Kidney (tissue), 14 donors: ENCODE results near the gene KRT77. TPM values are rescaled to one million over a fixed set of nuclear protein-coding genes. Genes with fewer than 3 reads are reported as not detected.

ENCODE experiments used
- DNase-seq, 5 donors: peaks; one replicate each; pipeline ENCODE4 v3.0.0-alpha.2; 2013 to 2020
- FAIRE-seq: peaks from 2 replicates; lab custom pipeline; 2012; peaks lifted over from hg19 to GRCh38; lab: Jason Lieb, UNC
- H3K27ac ChIP-seq, 2 donors: one replicate each; pipeline ENCODE4 v1.7.0; 2013; ENCODE audit warnings: low read depth in 2 of 2, low read length in 2 of 2, inconsistent platforms in 1 of 2
- H3K27me3 ChIP-seq: one replicate; pipeline ENCODE4 v1.7.1; 2013; ENCODE audit warnings: low read length, inconsistent platforms; ENCODE audit not compliant: control insufficient read depth, insufficient read depth
- H3K36me3 ChIP-seq, 3 donors: one replicate each; pipeline versions ENCODE4 v1.7.0 to v1.7.1; 2013; ENCODE audit warnings: low read length in 3 of 3, control low read depth in 1 of 3, inconsistent platforms in 1 of 3; ENCODE audit not compliant: insufficient read depth in 3 of 3, control insufficient read depth in 2 of 3
- H3K4me1 ChIP-seq, 3 donors: one replicate each; pipeline versions ENCODE4 v1.7.0 to v1.7.1; 2013; ENCODE audit warnings: low read length in 3 of 3, inconsistent platforms in 1 of 3, low read depth in 1 of 3; ENCODE audit not compliant: control insufficient read depth in 2 of 3, insufficient read depth in 2 of 3
- H3K4me3 ChIP-seq, 3 donors: one replicate each; pipeline versions ENCODE4 v1.7.0 to v1.8.1; 2013; ENCODE audit warnings: low read length in 3 of 3, control low read depth in 1 of 3, inconsistent platforms in 1 of 3
- H3K9ac ChIP-seq, 3 donors: one replicate each; pipeline versions ENCODE4 v1.7.0 to v1.7.1; 2013; ENCODE audit warnings: low read length in 3 of 3, control low read depth in 1 of 3, inconsistent platforms in 1 of 3
- H3K9me3 ChIP-seq, 3 donors: one replicate each; pipeline versions ENCODE4 v1.7.0 to v1.7.1; 2013; ENCODE audit warnings: low read length in 3 of 3, control low read depth in 1 of 3, inconsistent platforms in 1 of 3; ENCODE audit not compliant: control insufficient read depth in 2 of 3, insufficient read depth in 1 of 3
- intact Hi-C: fragments of 100-400 bp; cut with DNase I; formaldehyde crosslinking; loops from one replicate; pipeline ENCODE4 v1.11.1; 2022
- polyA plus RNA-seq: library from polyadenylated mRNA; stranded (reverse); fragments of 350-450 nt; fragmentation: Illumina TruSeq; extraction: RNeasy Lipid Tissue Mini Kit (QIAGEN cat#74804); gene quantifications from one replicate; pipeline ENCODE4 v1.2.3, GENCODE V29; 2014; ENCODE audit warnings: low read depth, low replicate concordance; ENCODE audit not compliant: insufficient read depth
- total RNA-seq: library from RNA; stranded (reverse); fragmentation: NEBNext Ultra II Directional; extraction: Animal tissue kit (Norgen Biotek cat#: 25700); gene quantifications from one replicate; pipeline ENCODE4 v1.2.1, GENCODE V29; 2021
- TF ChIP-seq, protein P1 (sequence below): IDR thresholded peaks from 3 replicates; pipeline ENCODE4 v1.5.1; 2012; ENCODE audit warnings: mild to moderate bottlenecking, moderate library complexity, borderline replicate concordance; ENCODE audit not compliant: insufficient read depth; ENCODE audit errors: extremely low read depth
- donor health status: control.
- donor health status: control.
- donor health status: control.
- donor health status: control.
- donor health status: control.
- donor health status: DM: yes; HTN: yes; CAD: no.
- donor health status: Normal renal cell carcinoma (clear cell type).

Gene KRT77
- total and polyA plus RNA-seq, 2 donors from 2014 or later, result not detected

DNA sequence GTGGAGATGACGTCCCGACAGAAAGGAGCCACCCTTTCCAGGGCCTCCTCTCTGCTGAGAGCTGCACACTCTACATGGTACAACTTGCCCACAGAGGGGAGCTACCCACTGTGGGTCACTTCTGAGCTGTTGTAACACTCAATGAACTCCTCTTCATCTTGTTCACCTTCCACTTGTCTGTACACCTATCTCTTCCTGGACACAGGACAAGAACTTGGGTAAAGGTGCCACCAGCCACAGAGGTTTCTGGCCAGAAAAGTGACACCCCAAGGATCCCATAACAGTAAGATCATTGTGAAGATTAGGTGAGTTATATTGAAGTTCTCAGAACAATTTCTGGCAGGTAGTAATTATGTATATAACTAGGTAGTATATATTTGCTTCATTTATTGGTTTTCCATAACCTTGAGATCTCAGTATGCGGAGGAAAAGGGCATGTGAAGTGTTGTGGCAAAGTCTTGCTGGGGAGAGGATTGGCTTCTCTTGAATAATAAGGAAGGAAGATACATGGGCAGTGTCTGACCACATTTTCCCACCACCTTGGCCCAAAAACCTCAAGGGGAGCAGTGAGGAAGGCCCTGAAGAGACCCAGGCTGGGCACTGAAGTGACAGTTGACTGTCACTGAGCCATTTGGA is 39.6 kb upstream of the KRT77 start:
- Histone ChIP-seq H3K36me3 (no peaks in the 10 kb centered on the region), H3K27me3 (no peaks in the 10 kb centered on the region), H3K9ac (no peak overlapping the region), H3K4me1 (no peaks in the 10 kb centered on the region), H3K9me3 (no peaks in the 10 kb centered on the region), H3K27ac (no peak overlapping the region), H3K4me3 (no peak overlapping the region)
- DNase-seq (no peak), FAIRE-seq (no peak)
- TF ChIP-seq, protein P1, sequence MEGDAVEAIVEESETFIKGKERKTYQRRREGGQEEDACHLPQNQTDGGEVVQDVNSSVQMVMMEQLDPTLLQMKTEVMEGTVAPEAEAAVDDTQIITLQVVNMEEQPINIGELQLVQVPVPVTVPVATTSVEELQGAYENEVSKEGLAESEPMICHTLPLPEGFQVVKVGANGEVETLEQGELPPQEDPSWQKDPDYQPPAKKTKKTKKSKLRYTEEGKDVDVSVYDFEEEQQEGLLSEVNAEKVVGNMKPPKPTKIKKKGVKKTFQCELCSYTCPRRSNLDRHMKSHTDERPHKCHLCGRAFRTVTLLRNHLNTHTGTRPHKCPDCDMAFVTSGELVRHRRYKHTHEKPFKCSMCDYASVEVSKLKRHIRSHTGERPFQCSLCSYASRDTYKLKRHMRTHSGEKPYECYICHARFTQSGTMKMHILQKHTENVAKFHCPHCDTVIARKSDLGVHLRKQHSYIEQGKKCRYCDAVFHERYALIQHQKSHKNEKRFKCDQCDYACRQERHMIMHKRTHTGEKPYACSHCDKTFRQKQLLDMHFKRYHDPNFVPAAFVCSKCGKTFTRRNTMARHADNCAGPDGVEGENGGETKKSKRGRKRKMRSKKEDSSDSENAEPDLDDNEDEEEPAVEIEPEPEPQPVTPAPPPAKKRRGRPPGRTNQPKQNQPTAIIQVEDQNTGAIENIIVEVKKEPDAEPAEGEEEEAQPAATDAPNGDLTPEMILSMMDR, result no peak
- intact Hi-C loops, result no loop called here

DNA sequence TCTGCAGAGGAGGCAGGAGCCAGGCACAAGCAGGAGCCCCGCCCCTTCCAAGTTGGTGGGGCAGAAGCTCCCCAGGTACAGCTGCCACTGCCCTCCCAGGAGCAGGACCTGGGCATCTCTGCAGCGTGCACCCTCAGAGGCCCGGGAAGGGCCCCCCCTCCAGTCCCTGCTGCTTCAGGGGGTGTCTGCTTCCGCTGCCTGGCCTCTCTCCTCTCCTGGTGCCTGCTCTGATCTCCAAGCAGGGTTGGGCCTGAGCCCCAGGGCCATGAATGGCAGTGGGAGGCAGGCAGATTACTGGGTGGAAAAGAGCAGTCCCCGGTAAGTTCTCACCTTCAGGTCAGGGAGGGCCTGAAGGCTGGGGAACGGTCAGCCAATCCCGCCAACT is 38.9 kb upstream of the KRT77 start:
- no peaks in the 10 kb centered on the region for H3K27me3 ChIP-seq
- TF ChIP-seq, protein P1, result no peak
- no peak overlapping the region for H3K9ac ChIP-seq
- FAIRE-seq, result no peak
- H3K27ac ChIP-seq, result no peak overlapping the region
- intact Hi-C loops, result no loop called here
- H3K4me1 ChIP-seq, result no peaks in the 10 kb centered on the region
- no peaks in the 10 kb centered on the region for H3K9me3 ChIP-seq
- H3K36me3 ChIP-seq, result no peaks in the 10 kb centered on the region
- no peak overlapping the region for H3K4me3 ChIP-seq
- DNase-seq, result no peak

DNA sequence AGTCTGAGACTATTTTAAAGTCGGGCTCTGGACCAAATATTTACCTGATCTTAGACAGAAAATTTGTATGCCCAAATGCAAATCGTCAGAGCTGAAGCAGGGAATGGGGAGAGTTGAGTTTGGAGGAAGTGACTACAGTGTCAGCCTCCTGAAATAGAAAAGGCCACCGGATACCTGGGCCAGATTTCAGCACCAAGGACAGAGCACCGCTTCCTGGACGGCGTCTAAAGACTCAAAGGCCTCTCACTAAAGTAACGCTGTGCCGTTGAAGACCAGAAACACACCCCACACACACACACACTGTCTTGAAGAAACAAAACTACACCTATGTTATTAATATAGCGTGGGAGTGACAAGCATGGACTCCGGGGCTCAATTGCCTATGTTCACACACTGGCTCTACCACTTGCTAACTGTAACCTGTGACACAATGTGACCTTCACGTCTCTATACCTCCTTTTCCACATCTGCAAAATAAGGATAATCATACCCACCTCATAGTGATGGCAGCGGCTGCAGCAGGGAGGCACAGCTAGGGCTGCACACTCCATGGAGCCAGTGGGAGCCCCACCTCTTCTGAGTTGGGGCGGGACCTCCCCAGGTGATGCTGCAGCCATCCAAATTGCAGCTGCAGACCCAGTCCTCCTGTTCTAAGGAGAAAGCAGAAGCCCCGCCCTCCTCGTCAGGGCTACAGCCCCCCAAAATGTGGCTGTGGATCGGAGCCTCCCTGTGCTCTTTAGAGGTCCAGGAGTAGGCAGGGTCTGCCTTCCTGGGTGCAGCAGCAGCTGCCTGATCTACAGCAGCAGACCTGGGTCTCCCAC is 38.3 kb upstream of the KRT77 start:
- DNase-seq, result peak in 4 of 5 donors; percentile 65 to 90 (median 86)
- Histone ChIP-seq H3K9me3 (no peaks in the 10 kb centered on the region), H3K4me3 (no peak overlapping the region), H3K27ac (no peak overlapping the region), H3K4me1 (no peaks in the 10 kb centered on the region), H3K27me3 (no peaks in the 10 kb centered on the region), H3K36me3 (no peaks in the 10 kb centered on the region), H3K9ac (no peak overlapping the region)
- intact Hi-C loops, result no loop called here
- TF ChIP-seq, protein P1, result no peak
- FAIRE-seq, result no peak
